ENCODE data around the gene GOLGA6C. TPM values are rescaled to one million over a fixed set of nuclear protein-coding genes. Genes with fewer than 3 reads are reported as not detected.

GOLGA6C gene
- total and polyA plus RNA-seq, 10 of the 15 experiments (the other 5 are each of a cell fraction or from before 2014, with no cell fraction given): not detected

DNA sequence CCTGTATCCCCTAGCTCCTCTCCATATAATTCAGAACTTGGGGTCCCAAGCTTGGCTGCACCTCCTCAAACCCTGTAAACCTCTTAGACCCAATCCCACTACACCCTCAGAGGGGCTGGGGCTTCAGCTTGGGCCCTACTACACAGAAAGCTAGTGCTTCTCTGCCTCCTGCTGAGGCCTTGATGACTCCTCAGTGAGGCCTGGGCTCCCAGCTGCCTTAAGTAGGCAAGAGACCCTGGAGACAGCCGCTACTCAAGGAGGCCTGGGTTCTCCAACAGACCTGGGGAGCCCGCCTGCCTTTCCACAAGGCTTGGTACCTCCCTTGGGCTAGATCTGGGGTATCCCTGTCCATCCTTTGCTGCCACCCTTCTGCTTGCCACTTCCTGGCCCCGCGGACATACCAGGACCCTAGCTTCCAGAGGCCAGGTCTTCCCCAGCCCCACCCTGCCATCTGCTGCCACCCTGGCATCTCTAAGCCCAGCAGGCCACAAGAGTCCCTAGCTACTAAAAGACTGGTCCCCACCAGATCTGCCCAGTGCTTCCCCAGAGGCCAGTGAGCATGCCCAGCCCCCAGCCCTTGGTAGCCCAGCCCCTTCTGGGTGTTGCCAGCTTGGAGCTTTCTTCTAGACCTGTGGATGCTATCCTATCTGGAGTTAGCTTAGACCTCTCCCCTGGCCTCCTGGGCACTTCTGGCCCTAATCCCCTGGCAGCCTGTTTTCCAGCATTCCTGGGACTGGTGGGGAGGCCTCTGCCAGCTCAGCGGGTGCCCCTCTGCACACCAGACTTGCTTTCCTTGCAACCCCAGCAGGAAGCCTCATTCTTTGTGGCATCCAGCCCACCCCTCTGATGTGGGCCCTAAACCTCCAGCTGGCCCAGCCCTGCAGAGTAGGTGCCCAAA is 42.8 kb upstream of the GOLGA6C start (continued):
- TF ChIP-seq, protein P1, sequence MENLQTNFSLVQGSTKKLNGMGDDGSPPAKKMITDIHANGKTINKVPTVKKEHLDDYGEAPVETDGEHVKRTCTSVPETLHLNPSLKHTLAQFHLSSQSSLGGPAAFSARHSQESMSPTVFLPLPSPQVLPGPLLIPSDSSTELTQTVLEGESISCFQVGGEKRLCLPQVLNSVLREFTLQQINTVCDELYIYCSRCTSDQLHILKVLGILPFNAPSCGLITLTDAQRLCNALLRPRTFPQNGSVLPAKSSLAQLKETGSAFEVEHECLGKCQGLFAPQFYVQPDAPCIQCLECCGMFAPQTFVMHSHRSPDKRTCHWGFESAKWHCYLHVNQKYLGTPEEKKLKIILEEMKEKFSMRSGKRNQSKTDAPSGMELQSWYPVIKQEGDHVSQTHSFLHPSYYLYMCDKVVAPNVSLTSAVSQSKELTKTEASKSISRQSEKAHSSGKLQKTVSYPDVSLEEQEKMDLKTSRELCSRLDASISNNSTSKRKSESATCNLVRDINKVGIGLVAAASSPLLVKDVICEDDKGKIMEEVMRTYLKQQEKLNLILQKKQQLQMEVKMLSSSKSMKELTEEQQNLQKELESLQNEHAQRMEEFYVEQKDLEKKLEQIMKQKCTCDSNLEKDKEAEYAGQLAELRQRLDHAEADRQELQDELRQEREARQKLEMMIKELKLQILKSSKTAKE (IDR thresholded peaks at IDR 0.05; ENCODE audit: low read depth, poor library complexity, severe bottlenecking): no peak
- TF ChIP-seq, protein P2, sequence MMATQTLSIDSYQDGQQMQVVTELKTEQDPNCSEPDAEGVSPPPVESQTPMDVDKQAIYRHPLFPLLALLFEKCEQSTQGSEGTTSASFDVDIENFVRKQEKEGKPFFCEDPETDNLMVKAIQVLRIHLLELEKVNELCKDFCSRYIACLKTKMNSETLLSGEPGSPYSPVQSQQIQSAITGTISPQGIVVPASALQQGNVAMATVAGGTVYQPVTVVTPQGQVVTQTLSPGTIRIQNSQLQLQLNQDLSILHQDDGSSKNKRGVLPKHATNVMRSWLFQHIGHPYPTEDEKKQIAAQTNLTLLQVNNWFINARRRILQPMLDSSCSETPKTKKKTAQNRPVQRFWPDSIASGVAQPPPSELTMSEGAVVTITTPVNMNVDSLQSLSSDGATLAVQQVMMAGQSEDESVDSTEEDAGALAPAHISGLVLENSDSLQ (IDR thresholded peaks at IDR 0.05): no peak
- no peak for TF ChIP-seq TCF12 (IDR thresholded peaks at IDR 0.05; ENCODE audit: low read depth, low read length)
- no peak for TF ChIP-seq MEF2B (IDR thresholded peaks at IDR 0.05; ENCODE audit: partially characterized antibody, poor library complexity, severe bottlenecking)
- no peak for TF ChIP-seq SMAD1 (IDR thresholded peaks at IDR 0.05; ENCODE audit: low read depth, partially characterized antibody)
- 0 out of 2 replicates have a peak, but pooled peaks have one; percentile 32 for TF ChIP-seq FOXM1 (IDR thresholded peaks at IDR 0.05; ENCODE audit: low read depth, low read length)
- no peak for TF ChIP-seq CTCF (IDR thresholded peaks at IDR 0.05 in 2 of 3, conservative IDR thresholded peaks at IDR 0.05 in 1 of 3; ENCODE audit: control insufficient read depth in 2 of 3, extremely low read depth in 1 of 3, insufficient read depth in 1 of 3, low read depth in 3 of 3, low read length in 3 of 3)
- TF ChIP-seq MTA3 (IDR thresholded peaks at IDR 0.05; ENCODE audit: borderline replicate concordance, low read length): 0 out of 2 replicates have a peak, but pooled peaks have one; percentile 14
- TF ChIP-seq, protein P3, sequence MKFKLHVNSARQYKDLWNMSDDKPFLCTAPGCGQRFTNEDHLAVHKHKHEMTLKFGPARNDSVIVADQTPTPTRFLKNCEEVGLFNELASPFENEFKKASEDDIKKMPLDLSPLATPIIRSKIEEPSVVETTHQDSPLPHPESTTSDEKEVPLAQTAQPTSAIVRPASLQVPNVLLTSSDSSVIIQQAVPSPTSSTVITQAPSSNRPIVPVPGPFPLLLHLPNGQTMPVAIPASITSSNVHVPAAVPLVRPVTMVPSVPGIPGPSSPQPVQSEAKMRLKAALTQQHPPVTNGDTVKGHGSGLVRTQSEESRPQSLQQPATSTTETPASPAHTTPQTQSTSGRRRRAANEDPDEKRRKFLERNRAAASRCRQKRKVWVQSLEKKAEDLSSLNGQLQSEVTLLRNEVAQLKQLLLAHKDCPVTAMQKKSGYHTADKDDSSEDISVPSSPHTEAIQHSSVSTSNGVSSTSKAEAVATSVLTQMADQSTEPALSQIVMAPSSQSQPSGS (IDR thresholded peaks at IDR 0.05; ENCODE audit: low read length): peak; percentile 10
- 0 out of 2 replicates have a peak, but pooled peaks have one; percentile 5 for TF ChIP-seq CHD2 (IDR thresholded peaks at IDR 0.05; ENCODE audit: borderline replicate concordance, low read depth, low read length)
- TF ChIP-seq GABPA (IDR thresholded peaks at IDR 0.05; ENCODE audit: low read depth): no peak
- TF ChIP-seq REST (IDR thresholded peaks at IDR 0.05; ENCODE audit: low read depth, low read length): no peak
